GM18517 (cell line): ENCODE results near the gene WFS1.

Experiments
- ATAC-seq: cut with Tn5 transposase; IDR thresholded peaks from one replicate; pipeline ENCODE4 v1.9.1; 2021; ENCODE audit warnings: mild to moderate bottlenecking, moderate library complexity; ENCODE audit not compliant: unreplicated experiment

WFS1 gene, protein sequence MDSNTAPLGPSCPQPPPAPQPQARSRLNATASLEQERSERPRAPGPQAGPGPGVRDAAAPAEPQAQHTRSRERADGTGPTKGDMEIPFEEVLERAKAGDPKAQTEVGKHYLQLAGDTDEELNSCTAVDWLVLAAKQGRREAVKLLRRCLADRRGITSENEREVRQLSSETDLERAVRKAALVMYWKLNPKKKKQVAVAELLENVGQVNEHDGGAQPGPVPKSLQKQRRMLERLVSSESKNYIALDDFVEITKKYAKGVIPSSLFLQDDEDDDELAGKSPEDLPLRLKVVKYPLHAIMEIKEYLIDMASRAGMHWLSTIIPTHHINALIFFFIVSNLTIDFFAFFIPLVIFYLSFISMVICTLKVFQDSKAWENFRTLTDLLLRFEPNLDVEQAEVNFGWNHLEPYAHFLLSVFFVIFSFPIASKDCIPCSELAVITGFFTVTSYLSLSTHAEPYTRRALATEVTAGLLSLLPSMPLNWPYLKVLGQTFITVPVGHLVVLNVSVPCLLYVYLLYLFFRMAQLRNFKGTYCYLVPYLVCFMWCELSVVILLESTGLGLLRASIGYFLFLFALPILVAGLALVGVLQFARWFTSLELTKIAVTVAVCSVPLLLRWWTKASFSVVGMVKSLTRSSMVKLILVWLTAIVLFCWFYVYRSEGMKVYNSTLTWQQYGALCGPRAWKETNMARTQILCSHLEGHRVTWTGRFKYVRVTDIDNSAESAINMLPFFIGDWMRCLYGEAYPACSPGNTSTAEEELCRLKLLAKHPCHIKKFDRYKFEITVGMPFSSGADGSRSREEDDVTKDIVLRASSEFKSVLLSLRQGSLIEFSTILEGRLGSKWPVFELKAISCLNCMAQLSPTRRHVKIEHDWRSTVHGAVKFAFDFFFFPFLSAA

DNA sequence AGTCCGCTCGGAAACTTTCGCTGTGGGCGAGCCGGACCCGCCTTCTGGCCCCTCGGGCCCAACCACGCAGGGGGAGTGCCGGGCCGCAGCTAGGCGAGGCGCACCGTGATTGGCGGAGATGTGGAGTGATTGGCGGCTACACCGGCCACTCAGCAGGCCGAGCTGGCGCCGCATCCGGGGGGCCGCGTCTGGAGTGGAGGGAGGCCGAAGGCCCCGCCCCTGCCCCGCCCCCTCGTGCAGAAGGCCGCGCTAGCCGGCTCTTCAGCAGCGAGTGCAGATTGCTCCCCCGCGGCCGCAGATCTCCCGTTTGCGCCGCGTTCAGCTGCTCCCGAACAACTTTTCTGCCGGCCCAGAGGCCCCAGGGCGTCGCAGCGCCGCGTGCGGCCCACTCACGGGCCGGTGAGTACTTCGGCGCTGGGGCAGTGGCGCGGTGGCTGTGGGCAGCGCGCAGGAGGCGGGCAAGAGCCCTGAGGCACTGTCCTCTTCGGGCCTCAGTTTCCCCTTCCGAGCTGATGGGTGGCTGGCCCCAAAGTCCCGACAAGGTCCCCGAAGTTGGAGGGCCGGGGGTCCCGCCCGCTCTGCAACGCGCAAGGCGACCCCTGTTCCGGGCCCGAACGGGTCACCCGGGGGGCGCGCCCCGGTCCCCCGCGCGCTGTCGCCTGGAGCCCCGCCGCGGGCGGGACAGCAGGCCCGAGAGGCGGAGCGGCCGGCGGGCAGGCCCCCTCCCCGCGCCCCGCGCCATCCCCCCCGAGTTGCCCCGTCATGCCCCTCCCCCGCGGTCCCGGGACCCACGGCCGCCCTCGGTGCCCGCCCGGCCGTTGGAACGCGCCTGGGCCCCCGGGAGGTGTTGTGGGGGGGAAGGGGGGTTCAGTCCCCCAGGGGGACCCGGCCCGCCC, at the start of gene WFS1:
Gene WFS1 (plus strand): TSS at position 235 of the 896 bp plus-strand sequence. CDS start 7,606 bp downstream, outside the sequence.
- peak; percentile 100 for ATAC-seq

DNA sequence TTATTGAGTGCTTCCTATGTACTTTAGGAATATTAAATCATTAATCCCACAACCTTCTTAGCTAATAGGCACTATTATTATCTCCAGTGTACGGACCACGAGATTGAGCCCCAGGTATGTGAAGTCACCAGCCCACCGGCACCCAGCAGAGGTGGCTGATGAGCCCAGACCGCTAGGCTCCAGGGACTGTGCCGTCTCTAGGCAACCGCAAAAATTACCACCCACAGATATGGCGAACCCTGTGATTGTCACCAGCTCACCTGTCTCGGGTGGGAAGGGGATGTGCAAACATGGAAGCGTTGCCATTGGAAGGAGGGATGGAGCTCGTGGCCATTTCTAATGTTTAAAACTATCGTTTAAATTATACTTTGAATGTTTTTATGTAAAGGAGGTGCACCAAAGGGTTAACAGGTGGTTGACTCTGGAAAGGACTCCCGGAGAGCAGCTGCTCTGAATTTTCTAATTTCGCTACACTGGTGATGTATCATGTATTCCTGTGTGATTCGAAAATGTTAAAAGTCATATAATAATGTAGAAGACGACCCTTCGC, 48.3 kb upstream of the WFS1 start:
- ATAC-seq = no peak

DNA sequence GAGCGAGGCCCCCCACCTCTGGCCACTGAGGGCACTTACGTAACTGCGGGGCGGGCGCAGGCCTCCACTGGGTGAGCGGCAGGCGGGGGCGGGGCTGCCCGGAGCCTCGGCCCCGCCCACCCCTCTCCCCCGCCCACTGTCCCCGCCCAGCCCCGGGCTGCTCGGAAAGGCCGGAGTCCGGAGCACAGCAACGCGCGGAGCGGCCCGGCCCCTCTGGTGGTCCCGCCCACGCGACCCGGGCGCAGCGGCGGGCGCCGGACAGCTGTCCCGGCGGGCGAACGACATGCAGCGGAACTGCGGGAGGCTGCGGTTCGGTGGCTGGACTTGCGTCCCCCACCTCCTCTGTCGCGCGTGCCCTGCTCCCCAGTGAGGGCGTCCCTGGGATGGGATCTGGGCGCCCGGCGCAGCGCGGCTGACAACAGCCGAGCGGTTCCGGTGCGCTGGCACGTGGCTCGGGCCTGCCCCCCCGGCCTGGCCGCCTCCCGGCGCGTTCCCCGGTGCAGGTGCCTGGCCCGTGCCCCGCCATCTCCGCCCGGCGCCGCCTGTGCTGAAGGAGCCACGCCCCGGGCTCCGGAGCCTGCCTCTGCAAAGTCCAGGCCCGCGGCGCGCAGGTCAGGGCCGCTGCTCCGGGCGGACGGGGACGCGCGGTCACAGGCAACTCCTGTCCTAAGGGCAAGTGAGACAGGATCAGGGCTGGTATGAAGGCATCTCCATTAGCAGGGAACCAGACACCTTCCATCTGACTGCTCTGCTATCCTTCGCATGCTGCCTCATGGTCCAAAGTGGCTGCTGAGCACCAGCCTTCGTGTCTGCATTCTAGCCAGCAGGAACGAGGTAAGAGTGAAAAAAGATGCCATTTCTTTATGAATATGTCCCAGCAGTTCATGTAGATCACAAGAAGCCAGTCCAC, 47.5 kb upstream of the WFS1 start:
- ATAC-seq = no peak

DNA sequence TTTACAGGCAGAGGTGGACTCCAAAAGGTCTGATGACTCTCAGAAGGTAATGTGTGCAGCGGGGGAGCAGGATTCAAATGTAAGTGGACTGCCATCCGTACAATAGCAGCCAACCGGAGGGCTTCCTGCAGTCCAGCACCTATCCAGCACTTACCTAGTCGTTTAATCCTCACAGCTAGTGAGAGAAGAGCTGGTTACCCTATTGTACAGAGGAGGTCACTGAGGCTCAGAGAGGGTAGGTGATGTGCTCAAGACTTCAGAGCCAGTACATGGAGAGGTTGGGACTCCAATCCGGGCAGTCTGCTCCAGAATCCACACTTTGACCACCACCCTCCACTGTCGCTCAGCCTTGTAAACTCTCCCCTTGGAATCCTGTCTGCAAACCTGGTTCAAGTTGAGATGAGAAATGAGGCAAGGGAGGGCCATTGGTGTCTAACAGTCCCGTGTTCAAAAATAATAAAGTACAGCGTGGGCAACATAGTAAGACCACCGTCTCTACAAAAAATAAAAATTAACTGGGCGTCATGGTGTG, 46.8 kb upstream of the WFS1 start:
- ATAC-seq = no peak

DNA sequence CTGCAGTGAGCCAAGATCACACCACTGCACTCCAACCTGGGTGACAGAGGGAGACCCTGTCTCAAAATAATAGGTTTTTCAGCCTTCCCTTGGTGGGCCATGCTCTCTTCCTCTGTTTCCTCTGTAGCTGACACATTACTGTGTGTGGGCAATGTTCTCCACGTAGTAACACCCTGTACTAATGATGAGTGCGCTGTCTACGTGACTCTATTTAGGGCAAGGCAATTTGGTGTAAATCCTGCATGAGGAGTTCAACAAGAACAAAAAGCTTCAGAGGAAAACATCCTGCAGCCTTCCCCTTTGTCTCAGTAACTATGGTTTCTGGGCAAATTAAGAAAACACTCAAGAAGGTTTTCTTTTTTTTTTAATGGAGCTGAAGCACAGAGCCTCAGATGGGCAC, 44.9 kb upstream of the WFS1 start:
- no peak for ATAC-seq

DNA sequence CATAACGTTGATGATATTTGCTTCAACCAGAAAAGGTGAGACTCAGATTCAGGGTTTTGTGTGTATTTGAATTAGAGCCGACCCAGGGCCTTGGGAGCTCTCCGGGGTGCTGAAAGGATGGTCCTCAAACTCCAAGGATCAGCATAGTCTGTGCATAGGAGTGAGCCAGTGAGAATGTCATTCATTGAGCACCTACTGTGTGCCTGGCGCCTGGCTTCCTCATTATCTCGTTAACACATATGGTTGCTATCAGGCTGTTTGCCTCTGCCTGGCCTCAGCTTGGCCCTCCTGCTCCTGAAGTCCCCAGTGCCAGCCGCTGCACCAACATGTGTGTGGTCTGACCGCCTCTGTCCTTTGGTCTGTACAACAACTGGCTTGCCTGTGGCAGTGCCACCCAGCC, 44.2 kb upstream of the WFS1 start:
- ATAC-seq = no peak

DNA sequence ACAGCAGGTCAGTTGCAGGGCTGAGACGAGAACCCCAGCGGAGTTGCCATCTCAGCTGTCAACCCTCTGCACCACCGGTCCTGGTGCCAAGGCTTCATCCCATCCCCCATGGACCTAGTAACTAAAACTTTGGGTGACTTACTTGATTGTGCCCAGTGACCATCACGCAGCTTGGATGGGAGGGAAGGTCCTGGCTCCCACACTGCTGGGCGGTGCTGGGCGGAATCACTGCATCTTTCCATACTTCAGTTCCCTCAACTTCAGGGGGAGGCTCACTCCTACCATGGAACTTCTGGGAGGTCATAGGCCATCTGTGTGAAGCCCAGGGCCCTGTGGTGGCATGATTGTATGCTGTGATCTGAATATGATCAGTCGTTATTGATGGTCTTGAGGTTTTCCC, 43.1 kb upstream of the WFS1 start:
- ATAC-seq = no peak

DNA sequence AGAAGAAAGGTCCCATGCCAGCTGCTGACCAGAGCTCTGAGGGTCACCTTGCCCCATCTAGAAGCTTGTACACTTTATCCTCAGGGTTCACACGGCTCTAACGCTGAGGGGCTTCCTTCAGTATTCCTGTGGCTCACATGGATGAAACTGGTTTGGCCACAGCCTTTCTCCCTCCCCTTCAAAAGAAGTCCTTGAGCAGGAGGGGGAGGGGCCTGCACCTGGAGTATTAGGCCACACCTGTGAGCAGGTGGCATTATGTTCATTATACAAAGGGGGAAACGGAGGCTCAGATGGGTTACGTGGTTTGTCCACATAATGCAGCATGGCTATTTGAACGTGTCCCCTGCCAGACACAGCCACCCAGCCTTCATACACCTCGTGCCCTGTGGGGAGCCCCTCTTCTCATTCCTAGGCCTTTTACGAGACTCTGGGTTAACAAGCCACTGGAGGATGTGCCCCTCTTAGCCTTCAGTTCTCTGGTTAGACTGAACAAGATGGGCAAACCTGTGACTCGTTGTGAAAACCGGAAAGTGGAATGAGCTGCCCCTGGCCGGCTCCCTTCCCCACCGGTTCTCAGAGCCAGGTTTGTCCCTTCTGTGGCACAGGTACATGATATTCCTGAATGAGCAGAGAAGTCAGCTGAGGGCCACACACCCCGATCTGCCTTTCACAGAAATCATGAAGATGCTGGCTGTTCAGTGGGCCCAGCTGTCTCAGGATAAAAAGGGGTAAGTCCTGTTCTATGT, 42.1 kb upstream of the WFS1 start:
- no peak for ATAC-seq

DNA sequence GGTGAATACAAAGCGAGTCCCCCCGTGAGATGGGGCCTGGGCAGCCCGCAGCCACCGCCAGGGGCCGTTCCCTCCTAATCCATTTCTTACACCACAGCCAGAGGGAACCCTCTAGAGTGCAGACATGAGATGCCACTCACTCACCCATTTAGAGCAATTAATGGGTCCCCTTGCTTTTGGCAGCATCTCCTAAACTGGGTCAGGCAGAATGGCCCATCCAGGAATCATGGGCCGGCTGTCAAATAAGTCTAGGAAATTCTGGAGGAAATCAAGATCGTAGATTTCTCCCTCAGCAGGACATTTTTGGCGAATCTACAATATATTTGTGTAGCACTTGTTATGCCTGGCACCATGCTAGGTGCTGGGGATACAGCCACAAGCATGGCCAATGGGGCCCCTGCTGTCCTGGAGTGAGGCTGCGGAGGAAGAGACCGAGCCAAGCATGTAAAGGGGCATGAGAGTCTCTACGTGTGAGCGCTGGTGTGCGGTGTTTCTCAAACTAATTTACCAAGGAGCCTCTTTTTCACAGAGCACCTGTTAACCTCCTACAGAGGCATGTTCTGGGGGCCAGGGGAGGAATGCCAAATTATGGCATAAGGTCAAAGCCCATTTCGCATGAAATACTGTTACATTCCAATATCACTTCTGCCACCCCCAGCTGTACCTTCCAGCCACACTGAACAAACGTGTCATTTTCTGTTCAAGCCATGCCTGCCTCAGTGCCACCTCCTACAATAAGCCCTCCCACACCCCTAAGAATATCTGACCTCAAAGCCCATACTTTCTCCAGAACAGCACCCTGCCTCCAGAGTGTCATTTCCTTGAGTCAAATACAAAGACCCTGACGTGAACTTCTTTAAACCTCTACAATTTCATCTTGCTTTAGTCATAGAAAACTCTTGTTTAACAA, 41.2 kb upstream of the WFS1 start:
- no peak for ATAC-seq

DNA sequence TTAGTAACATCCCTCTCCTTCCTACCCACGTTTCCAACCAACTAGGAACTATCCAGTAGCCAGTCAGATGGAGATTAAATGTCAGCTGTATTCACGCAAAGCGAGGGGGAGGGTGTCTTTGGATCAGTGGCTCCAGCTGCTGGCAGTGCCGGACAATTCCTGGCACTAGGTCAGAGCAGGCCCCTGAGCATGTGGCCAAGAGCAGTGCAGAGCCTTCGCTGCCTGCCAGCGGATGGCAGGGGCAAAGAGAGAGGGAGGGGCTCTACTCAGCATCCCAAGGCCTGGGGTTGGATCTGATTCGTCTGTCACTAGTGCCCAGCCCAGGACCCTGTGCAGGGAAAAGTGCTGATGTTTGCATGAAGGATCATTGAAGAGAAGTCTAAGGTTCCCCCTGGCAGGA, 40.6 kb upstream of the WFS1 start:
- no peak for ATAC-seq

DNA sequence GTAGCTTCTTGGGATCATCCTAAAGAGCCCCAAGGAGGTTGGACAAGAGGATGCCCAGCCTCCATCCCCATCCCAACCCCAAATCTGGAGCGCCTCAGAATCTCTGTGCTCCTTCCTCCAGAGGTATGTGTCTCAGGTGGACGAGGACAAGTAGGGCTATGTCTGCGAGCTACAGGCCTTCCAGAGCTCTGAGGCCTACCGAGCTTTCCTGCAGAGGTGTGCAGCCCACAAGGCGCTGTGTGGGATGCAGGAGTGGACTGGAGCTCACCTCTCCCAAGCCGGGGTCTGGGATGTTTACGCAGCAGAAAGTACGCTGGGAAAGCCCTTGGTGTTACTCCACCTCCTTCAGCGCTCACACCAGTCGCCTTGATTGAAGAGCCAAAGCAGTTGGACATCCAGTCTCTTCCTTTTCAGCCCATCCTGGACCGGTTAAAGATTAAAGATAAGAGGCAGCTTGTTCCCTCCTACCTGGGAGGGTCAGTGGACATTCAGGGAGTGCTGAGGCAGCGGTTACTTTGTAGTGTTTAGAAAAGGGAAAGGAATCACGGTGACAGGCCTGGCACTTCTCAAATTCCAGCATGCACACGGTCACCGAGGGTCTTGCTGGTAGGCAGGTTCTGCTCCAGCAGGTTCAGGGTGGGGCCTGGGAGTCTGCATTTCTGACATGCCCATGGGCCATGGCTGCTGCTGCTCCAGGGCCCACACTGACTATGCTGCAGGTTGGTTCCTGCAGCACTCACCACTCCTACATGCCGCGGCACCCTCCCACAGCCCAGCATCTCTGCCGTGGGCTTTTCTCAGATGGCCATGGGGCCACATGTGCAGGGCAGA, 39.8 kb upstream of the WFS1 start:
- no peak for ATAC-seq

DNA sequence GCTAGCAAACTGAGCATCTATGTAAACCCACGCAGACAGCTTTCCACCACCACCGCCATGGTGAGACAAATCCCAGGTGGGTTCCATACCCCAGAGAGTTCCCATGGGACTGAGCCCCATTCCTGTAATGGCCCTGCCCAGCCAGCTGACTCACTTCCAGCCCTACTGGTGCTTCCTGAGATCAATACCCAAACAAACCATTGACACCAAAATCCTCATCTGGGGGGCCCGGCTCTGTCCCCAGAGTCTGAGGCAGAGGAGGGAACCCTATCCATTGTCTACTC, 39.2 kb upstream of the WFS1 start:
- ATAC-seq = no peak

DNA sequence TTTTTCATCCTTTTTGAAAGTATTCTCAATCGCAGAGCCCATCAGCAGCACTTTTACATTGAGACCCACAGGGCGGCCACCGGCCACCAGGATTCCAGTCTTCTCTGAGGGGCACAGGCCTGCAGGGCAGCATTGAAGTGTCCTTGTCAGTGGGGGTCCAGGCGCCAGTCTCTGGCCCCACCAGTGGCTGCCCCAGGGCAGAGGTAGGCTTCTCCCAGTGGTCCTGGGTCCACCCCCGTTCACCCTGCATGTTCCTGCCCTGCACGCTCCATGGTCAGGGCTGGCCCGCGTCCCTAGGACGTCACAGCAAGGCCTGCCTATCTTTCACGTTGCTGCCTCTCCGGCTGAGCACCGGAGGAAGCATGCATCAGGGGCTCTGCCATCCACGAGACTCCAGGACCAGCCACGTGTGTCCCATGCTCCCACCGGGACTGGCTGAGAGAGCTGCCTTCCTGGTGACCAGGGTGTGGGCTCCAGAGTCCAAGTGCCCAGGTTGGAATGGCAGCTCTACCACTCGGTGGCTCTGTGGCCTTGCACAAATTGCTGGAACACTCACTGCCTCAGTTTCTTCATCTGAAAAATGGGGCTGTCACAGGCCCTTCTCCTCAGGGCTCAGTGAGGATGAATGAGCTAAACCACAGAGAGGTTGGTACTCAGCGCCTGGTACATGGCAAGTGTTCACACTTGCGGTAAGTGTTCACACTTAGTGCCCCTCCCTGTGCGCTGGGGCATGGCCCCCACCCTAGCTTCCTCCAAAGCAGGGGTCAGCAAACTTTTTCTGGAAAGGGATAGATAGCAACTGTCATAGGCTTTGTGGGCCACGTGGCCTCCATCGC, 38.6 kb upstream of the WFS1 start:
- ATAC-seq = no peak

DNA sequence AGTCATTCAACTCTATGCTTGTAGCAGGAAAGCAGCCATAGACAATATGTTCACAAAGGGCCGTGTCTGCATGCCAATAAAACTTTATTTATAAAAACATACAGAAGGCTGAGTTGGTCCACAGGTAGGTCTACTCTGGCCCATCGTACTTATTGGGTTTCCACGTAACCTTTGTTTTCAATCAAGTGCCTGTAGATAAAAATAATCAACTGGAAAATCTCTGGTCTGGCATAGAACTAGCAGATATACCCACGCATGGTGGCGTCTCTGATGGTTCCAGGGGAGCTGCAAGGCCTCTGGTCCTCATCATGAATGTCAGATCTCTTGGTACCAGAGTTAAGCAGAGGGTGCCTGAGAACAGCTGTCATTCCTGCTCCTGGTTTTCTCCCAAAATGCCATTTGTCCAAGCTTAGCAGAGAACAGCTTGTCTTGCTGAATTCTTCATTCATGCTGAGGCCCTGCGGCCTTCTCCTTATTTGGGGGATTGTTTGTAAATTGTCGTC, 37.9 kb upstream of the WFS1 start:
- no peak for ATAC-seq

DNA sequence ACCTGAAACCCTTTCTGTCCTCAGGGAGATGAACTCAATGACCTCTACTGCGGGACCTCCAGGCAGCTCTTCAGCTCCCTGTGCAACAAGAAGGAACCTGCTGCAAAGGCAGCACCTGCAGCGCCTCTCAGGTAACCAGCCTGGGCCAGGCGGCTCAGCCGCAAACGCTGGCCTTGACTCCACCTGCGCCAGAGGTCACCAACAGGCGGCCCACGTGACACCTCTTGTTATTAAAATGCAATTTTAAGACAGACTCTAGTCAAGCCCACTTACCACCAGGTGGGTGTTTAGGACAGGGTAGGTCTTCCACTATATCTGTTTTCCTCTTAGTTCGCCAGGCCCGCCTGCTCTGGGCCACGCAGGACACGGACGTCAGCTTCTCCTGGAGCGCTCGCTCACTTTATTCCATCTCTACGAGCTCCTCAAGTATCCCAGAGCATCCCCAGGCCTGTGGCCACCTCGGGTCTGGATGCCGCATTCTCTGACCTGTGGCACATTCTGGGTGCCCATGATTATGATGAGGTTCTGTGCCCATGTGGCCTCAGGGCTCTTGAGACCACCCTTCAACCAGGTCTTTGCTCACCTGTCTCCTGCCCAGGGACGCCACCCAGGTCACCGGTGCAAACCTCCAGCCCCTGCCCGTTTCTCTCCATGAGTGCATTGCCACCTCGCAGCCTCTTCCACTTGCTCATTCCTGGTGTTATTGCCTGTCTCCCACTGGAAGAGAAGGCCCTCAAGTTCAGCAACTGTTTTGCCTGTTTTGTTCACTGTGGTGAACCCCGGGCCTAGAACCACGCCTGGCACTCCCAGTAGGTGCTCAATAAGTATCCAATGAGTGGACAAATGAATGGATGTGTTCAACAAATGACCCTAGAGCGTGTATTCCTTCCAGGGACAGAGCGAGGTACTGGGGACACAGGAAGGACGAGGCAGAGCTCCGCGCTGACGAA, 36.5 kb upstream of the WFS1 start:
- no peak for ATAC-seq
